Neuron (in vitro differentiated cells): ENCODE results near the gene MAOA.

Experiments
- H2AFZ ChIP-seq: one replicate; pipeline ENCODE4 v1.6.1; 2013; ENCODE audit warnings: low read depth, mild to moderate bottlenecking, inconsistent platforms, low read length, moderate library complexity
- H3K27me3 ChIP-seq: one replicate; pipeline ENCODE4 v1.6.1; 2013; ENCODE audit warnings: low read length; ENCODE audit not compliant: insufficient read depth
- H3K36me3 ChIP-seq: one replicate; pipeline ENCODE4 v1.6.1; 2013; ENCODE audit warnings: low read length; ENCODE audit not compliant: insufficient read depth
- H3K4me1 ChIP-seq: one replicate; pipeline ENCODE4 v1.6.1; 2013; ENCODE audit warnings: low read length; ENCODE audit not compliant: insufficient read depth
- H3K4me3 ChIP-seq: 2 replicates; pipeline ENCODE4 v1.5.1; 2013; ENCODE audit warnings: mild to moderate bottlenecking, low read length, moderate library complexity
- H3K9me3 ChIP-seq: one replicate; pipeline ENCODE4 v1.6.1; 2013; ENCODE audit warnings: low read length

The MAOA gene

DNA sequence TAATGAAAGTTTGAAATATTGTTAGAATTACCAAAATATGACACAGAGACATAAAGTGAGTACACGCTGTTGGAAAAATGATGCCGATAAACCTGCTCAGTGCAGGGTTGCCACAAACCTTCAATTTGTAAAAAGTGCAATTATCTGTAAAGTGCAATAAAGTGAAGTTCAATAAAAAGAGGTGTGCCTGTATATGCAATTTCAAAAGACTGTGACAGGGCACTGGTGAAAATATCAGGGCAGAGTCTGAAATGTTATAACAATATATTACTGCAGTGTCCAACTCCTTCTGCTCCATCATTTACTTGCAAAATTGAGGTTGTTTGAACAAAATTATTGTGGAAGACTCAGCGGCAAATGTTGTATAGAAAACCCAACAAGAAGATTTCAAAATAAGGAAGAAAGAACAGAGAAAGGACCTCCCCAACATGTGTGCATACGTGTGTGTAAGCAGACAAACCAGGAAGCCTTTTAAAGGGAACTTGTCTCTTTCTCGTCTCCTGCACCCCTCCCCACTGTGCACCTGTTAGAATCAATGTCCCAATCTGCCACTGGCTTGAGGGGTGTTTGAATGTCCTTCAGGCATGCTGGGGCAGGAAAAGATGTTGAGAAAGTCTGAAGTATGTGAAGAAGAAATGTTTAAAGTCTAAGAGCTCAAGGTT, 130.0 kb downstream of the MAOA start:
- H3K36me3 ChIP-seq, result no peaks in the 10 kb centered on the region
- H3K4me1 ChIP-seq, result no peaks in the 10 kb centered on the region
- no peak overlapping the region for H3K4me3 ChIP-seq
- H2AFZ ChIP-seq, result no peak overlapping the region
- no peaks in the 10 kb centered on the region for H3K9me3 ChIP-seq
- H3K27me3 ChIP-seq, result peaks cover 5% of the 10 kb centered on the region
